SK-N-MC (cell line): ENCODE results near the gene LTK.

Source experiments
- DNase-seq: peaks from one replicate; pipeline ENCODE4 v3.0.0-alpha.2; 2011; ENCODE audit warnings: low read depth, low spot score
- H3K27ac ChIP-seq: fragments of 200-600 bp; sonication (generic); 2 replicates; pipeline ENCODE4 v1.5.1; 2016; ENCODE audit warnings: mixed run types
- H3K36me3 ChIP-seq: fragments of 200-600 bp; sonication (generic); 2 replicates; pipeline ENCODE4 v1.6.1; 2017; ENCODE audit warnings: antibody characterized with exemption, low read length, mixed read lengths; ENCODE audit not compliant: insufficient read depth
- H3K4me3 ChIP-seq: fragments of 200-600 bp; sonication (generic); 2 replicates; pipeline ENCODE4 v1.5.1; 2016
- H3K9ac ChIP-seq: fragments of 200-600 bp; sonication (generic); 2 replicates; pipeline ENCODE4 v1.8.0; 2017; ENCODE audit warnings: mixed run types, mixed read lengths; ENCODE audit not compliant: insufficient read length
- H3K9me3 ChIP-seq: fragments of 200-600 bp; sonication (generic); 2 replicates; pipeline ENCODE4 v1.6.1; 2017; ENCODE audit warnings: low read depth, mild to moderate bottlenecking, antibody characterized with exemption, low read length, moderate library complexity, mixed read lengths
- EZH2 ChIP-seq: fragments of 200-600 bp; sonication (generic); IDR thresholded peaks from one replicate; pipeline ENCODE4 v1.6.1; 2017; ENCODE audit warnings: antibody characterized with exemption
- FOXP2 ChIP-seq: optimal IDR thresholded peaks from 2 replicates; pipeline ENCODE3; 2011; ENCODE audit warnings: mild to moderate bottlenecking, moderate library complexity; ENCODE audit not compliant: insufficient read depth; ENCODE audit errors: extremely low read length, control extremely low read depth
- POLR2AphosphoS5 ChIP-seq: IDR thresholded peaks from 2 replicates; pipeline ENCODE4 v1.6.1; 2012; ENCODE audit warnings: mild to moderate bottlenecking, low read depth, low read length, borderline replicate concordance

The LTK gene

GRCh38 chr15:41512940-41513505, 604 bp downstream of the LTK start:
- DNase-seq = no peak
- Histone ChIP-seq H3K36me3 (no peaks in the 10 kb centered on the region), H3K27ac (no peak overlapping the region), H3K9ac (peak overlapping the region; percentile 33), H3K9me3 (no peaks in the 10 kb centered on the region), H3K4me3 (peak overlapping the region; percentile 82)
- no peak for TF ChIP-seq FOXP2
- no peak for TF ChIP-seq EZH2
- TF ChIP-seq POLR2AphosphoS5 = no peak

DNA sequence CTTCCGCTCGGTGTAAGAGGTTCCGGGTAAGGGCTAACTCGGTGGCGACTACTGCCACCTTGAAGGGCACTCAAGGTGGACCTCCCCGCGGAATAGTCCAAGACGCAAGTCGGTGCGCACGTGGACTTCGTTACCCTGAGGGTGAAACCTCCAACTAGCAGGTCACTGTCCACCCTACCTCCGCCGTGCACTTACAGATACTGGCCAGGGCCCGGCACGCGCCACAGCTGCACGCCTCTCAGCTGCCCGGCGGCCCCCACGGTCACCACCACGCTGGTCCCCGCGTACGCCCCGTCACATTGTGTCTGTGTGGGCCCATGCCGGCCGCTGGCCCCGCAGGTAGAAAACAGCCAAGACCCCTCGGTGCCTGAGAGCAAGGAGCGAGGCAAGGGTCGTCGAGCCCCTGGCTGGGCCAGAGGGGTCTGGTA, 1.1 kb downstream of the LTK start:
- Histone ChIP-seq H3K9me3 (no peaks in the 10 kb centered on the region), H3K27ac (no peak overlapping the region), H3K36me3 (no peaks in the 10 kb centered on the region), H3K9ac (peak overlapping the region; percentile 33), H3K4me3 (peak overlapping the region; percentile 82)
- TF ChIP-seq FOXP2 (no peak), EZH2 (no peak), POLR2AphosphoS5 (no peak)
- no peak for DNase-seq

DNA sequence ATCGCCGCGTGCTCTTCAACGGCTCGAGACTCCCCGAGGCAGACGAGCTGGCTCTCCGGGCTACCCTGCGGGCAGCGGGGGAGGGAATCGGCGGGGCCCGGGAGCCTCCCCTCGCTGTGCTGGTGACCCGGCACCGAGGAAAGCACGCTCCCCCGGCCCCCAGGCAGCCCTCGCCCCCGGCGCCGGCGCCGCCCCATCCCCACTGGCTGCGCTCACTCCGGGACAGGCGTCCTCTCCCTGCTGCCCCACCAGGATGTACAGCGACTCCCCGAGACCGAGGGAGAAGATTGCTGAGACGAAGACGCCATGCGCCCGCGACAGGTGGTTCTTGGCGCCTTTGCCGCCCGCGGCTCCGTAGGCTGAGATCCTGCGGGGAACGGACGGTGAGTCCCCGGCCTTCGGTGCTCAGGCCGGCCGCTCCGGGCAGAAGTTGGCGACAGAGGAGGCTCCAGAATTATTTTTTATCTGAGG, 1.7 kb downstream of the LTK start:
- no peak overlapping the region for H3K9ac ChIP-seq
- DNase-seq = no peak
- no peak overlapping the region for H3K27ac ChIP-seq
- no peak overlapping the region for H3K4me3 ChIP-seq
- no peaks in the 10 kb centered on the region for H3K36me3 ChIP-seq
- H3K9me3 ChIP-seq = no peaks in the 10 kb centered on the region
- no peak for TF ChIP-seq FOXP2
- TF ChIP-seq EZH2 = no peak
- no peak for TF ChIP-seq POLR2AphosphoS5

DNA sequence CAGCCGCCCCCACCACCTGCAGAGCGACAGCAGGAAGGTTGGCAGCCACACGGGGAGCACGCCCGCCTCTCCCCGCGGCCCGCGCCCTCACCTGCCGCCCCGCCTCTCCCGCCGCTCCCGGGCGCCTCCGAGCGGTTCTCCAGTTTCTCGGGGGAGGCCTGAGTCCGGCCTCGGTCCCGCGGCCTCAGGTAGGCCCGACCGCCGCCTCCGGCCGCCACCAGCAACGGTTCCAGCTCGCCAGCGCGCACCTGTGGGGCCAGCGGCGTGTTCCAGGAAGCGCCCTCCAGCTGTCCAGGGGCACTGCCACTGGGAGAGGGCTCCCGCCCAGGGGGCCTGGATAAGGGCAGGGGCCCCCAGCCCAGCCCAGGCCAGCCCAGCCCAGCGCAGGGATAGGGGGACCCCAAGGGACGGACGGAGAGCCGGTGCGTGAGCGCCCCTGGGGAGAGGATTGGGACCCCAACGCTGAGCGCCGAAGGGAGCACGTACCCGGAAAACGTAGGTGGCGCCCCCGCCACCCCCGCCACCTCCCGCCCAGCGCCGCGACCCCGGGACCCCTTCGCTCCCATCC, 2.2 kb downstream of the LTK start:
- Histone ChIP-seq H3K9ac (no peak overlapping the region), H3K36me3 (no peaks in the 10 kb centered on the region), H3K27ac (no peak overlapping the region), H3K9me3 (no peaks in the 10 kb centered on the region), H3K4me3 (no peak overlapping the region)
- TF ChIP-seq FOXP2 = no peak
- no peak for TF ChIP-seq POLR2AphosphoS5
- TF ChIP-seq EZH2 = no peak
- no peak for DNase-seq

DNA sequence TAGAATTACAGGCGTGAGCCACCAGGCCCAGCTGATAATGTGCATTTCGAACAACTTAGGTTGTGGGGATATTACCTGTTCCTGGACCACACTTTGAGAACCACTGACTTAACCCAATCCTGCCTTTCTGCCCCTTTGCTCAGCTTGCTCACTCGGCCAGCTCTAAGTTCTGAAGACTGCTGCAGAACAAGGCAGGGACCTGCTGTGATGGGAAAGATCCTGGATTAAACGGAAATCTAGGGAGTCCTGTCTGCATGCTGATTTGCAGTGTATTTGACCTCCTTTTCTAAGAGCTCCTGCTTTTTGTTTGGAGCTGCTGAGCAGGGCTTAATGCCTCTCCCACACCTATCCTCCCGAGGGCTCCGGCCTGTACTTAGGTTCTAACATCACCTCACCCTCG, 2.9 kb downstream of the LTK start:
- no peaks in the 10 kb centered on the region for H3K9me3 ChIP-seq
- no peak overlapping the region for H3K9ac ChIP-seq
- H3K4me3 ChIP-seq = no peak overlapping the region
- no peaks in the 10 kb centered on the region for H3K36me3 ChIP-seq
- no peak overlapping the region for H3K27ac ChIP-seq
- DNase-seq = no peak
- TF ChIP-seq POLR2AphosphoS5 (no peak), EZH2 (no peak), FOXP2 (no peak)

DNA sequence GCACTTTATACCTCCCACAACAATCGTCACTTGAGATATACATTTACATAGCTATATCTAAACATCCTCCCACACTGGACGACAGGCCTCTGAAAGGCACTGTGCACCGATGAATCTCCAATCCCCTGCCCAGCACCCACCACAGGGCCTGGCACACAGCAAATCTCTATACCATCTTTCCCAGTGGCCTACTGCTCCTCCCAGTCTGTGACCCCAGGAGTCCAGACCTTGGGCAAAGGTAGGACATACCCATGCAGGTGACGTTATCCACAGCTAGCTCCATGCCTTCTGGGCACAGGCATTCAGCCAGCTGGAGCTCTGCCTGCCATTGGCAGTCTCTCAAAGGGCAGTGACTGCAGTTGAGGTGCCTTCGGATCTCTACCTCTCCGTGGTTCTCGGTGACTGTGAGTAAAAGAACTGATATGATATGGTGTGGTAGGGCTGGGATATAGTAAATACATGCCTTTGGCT, 5.8 kb downstream of the LTK start:
- Histone ChIP-seq H3K4me3 (no peak overlapping the region), H3K36me3 (no peaks in the 10 kb centered on the region), H3K27ac (no peak overlapping the region), H3K9ac (no peak overlapping the region), H3K9me3 (no peaks in the 10 kb centered on the region)
- no peak for TF ChIP-seq FOXP2
- TF ChIP-seq EZH2 = no peak
- no peak for TF ChIP-seq POLR2AphosphoS5
- DNase-seq = no peak

GRCh38 chr15:41506796-41507341, 6.8 kb downstream of the LTK start:
- H3K9ac ChIP-seq = no peak overlapping the region
- no peak overlapping the region for H3K4me3 ChIP-seq
- H3K27ac ChIP-seq = no peak overlapping the region
- no peaks in the 10 kb centered on the region for H3K36me3 ChIP-seq
- TF ChIP-seq FOXP2 = no peak
- TF ChIP-seq EZH2 = no peak
- no peak for TF ChIP-seq POLR2AphosphoS5
- no peaks in the 10 kb centered on the region for H3K9me3 ChIP-seq
- no peak for DNase-seq

DNA sequence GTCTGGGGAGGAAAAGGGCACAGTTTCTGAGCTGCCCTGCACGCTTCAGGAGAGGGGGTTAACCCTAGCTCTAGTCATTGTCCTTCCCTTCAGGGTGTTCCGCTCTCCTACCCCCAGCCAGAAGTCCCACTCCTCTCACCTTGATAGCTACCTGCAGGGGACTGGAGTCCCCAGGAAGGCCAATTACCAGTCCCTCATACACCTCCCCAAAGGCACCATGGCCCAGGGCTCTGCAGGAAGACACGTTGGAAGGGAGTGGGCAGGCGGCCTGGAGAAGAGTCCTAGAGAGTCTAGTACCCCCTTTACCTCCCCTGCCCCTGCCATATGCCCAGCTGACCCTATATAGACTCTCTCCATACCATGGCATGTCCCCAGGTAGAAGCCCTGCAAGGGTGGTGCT, 7.9 kb downstream of the LTK start:
- Histone ChIP-seq H3K9ac (no peak overlapping the region), H3K27ac (no peak overlapping the region), H3K9me3 (no peaks in the 10 kb centered on the region), H3K36me3 (no peaks in the 10 kb centered on the region), H3K4me3 (no peak overlapping the region)
- TF ChIP-seq EZH2 (no peak), FOXP2 (no peak), POLR2AphosphoS5 (no peak)
- DNase-seq = no peak

DNA sequence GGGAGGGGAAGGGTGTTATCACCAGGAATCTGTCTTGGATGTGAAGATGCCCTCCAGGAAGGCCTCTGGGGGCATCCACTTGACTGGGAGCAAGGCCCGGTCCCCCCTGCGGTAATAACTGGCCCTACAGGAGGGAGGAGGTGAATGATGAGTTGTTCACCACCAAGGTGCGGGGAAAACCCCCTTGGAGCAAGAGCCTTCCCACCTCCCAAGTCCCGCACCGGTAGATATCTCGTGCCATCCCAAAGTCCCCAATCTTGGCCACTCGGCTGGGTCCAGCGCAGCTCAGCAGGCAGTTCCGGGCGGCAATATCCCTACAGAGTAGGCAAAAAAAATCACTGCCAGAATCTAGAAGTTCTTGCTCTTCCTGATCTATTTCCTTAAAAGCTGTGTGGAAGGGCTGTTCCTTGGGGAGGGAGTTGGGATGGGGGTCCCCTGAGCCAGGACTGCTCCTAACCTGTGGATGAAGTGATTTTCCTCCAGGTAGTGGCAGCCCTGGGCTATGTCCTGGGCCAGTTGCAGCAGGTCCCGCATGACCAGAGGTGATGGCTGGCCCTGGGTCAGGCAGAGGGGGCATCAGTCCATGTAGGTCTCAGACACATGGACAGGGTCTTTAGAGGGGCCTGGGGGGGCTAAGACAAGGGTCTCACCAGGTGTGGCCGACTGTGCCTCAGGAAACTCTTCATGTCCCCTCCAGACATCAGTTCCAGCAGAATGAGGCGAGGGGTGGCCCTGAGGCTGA, 8.7 kb downstream of the LTK start:
- H3K9ac ChIP-seq = no peak overlapping the region
- TF ChIP-seq POLR2AphosphoS5 (no peak), FOXP2 (no peak), EZH2 (no peak)
- no peak overlapping the region for H3K27ac ChIP-seq

More for the DNA sequence above, 8.7 kb downstream of the LTK start:
- DNase-seq = no peak
- H3K4me3 ChIP-seq = no peak overlapping the region
- H3K9me3 ChIP-seq = no peaks in the 10 kb centered on the region
- no peaks in the 10 kb centered on the region for H3K36me3 ChIP-seq
